T1000 (cell line): Measurements from ENCODE around the gene SSU72.
"Not testable (repeated sequence)": the region's sequence is repeated elsewhere in the genome, so short reads cannot be mapped to it uniquely, and the experiment has no call there.

ENCODE experiments used
- DNase-seq: peaks from one replicate; lab custom pipeline; 2025; ENCODE audit warnings: mixed read lengths; lab: John Stamatoyannopoulos, UW

Gene SSU72

DNA sequence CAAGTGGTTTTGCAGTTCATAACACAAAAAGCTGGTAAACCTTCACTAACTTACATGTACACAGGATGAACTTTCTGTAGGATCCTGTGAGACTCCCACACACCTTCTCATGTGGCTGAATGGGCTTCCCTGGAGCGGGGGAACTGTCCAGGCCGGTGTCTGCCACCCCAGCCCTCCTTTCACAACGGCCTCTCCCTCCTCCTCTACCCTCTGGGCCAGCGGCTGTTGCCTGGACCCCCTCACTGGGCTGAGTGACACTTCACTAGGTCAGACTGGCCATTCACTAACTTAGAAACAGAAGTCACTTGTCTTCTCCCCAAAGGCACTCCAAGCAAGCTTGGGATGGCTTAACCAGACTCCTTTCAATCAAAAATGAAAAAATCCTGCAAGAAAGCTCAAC is 16.1 kb downstream of the SSU72 start:
- no peak for DNase-seq

DNA sequence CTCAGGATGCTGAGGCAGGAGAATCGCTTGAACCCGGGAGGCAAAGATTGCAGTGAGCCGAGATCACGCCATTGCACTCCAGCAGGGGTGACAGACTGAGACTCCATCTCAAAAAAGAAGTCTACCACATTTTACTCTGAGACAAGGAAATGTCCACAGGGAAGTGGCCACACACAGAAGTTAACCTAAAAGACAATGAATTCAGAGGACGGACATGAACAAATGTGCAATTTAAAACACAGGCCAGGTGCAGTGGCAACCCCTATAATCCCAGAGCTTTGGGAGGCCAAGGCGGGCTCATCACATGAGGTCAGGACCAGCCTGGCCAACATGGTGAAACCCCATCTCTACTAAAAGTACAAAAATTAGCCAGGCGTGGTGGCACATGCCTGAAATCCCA is 17.0 kb downstream of the SSU72 start:
- not testable (repeated sequence) for DNase-seq

- not testable (repeated sequence) for DNase-seq
Observed at GRCh38 chr1:1556961-1557360, 17.7 kb downstream of the SSU72 start.

GRCh38 chr1:1556505-1556904 is 18.2 kb downstream of the SSU72 start:
- DNase-seq = no peak

DNA sequence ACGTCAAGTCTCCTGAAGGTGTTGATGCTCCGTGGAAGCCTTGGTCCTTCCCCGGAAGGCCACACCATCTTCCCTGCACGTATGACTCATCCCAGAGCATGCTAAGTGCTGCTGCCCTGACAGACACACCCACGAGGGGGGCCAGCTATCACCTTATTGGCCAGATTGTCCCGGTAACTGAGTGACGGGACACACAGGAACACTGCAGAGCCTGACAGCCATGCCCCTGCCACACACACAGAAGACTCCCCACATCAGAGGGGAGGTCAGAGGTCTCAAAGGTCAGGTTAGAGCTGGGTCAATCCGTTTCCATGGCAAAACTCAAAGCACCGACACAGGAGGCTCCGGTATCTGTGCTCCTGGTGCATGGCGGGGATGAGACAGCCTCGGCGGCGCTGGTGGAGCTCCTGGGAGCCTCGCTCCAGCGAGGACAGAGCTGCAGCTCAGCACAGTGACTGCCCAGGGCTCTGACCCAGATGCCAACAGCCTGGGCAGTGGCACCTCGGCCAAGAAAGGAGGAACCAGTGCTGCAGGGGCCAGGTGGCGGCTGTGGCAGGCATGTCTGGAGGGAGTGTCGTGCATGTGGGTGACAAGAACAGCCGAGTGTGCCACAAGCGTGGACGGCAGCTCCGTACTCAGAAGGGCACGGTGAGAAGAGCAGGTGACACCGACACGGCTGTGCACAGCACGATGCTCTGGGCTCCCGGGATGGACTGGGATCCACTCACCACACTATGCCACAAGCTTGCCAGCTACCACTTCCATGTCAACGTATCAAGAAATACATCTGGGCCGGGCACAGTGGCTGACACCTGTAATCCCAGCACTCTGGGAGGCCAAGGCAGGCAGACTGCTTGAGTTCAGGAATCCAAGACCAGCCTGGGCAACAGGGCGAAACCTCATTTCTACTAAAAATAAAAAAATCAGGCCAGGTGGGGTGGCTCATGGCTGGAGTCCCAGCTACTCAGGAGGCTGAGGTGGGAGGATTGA is 19.4 kb downstream of the SSU72 start:
- DNase-seq = peak; percentile 63

DNA sequence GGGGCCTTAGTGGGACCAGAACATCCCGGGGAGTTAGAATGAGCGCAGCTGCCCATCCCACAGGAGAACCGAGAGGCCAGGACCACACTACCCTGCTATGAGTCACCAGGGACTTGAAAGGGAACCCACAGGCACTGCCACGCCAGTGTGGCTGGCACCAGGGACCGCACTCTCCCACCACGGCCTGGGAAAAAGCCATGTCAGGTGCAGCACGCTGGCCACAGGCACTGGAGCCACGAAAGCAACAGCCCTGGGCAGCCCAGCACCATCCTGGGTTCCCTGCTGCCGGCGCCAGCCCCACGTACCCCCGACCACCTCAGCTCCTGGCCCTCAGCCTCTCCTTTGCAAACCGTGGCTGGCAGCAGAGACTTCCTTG is 20.1 kb downstream of the SSU72 start:
- DNase-seq = no peak

DNA sequence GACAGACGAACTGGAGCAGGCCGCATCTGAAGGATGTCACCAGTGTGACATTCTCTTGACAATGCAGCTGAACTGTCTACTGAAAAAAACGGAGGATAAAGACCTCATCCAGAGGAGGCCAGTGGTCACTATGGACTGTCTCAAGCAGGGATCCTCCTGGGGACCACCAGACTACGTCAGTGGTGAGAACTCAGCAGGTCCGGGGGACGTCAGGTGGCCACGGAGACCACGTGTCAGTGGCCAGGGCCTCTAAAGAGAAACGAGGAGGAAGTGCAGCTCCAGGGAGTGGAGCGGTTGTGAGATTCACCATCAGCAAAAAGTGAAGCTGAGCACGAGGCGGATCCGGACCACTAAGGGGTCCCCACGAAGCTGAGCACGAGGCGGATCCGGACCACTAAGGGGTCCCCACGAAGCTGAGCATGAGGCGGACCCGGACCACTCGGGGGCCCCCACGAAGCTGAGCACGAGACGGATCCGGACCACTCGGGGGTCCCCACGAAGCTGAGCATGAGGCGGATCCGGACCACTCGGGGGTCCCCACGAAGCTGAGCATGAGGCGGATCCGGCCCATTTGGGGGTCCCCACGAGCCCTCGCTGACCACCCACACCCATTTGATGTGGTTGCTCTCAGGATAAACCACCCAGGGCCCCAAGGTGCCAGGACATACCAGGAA is 20.7 kb downstream of the SSU72 start:
- no peak for DNase-seq

DNA sequence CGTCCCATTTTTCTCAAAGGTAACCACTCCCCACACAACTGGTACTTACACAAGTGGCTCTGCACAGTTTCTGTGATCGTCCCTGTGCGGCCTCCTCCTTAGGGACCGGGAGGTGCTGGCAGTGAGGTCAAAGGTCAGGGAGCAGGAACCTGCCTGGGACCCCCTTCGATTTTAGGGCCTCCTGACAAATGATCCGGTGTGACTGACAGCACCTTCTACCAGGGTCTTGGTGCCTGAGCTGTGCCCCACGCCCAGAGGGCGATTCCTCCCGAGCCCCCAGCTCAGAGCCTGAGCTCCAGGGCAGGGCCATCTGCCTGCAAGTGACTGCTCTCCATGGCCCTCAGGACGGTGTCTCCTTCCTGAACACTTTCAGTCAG is 22.4 kb downstream of the SSU72 start:
- DNase-seq = no peak

GRCh38 chr1:1551524-1552262 is 23.0 kb downstream of the SSU72 start:
- no peak for DNase-seq

GRCh38 chr1:1550591-1551432 is 23.9 kb downstream of the SSU72 start:
- DNase-seq = no peak

- no peak for DNase-seq
Observed at GRCh38 chr1:1550087-1550486, 24.6 kb downstream of the SSU72 start.

DNA sequence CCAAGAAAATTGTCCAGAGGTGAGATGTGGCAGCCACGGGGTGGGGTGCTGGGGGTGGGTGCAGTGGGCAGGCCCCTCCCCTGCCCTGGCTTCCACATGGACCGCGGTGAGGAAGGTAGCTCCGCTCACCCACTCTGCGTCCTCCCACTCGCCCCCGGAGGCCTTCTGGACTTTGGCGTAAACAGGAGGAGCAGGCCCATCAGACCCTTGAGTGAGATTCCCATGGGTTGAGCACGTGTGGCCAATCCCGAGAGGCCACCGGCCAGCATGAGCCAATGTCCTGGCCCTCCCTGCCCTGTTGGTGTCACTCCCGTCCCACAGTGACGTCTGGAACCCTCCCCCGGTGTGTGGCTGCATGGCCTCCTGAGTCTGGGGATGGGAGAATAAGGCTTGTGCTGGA is 26.1 kb downstream of the SSU72 start:
- no peak for DNase-seq

- DNase-seq = no peak
Observed at GRCh38 chr1:1547476-1547875, 27.2 kb downstream of the SSU72 start.

GRCh38 chr1:1547011-1547410 is 27.7 kb downstream of the SSU72 start:
- no peak for DNase-seq

DNA sequence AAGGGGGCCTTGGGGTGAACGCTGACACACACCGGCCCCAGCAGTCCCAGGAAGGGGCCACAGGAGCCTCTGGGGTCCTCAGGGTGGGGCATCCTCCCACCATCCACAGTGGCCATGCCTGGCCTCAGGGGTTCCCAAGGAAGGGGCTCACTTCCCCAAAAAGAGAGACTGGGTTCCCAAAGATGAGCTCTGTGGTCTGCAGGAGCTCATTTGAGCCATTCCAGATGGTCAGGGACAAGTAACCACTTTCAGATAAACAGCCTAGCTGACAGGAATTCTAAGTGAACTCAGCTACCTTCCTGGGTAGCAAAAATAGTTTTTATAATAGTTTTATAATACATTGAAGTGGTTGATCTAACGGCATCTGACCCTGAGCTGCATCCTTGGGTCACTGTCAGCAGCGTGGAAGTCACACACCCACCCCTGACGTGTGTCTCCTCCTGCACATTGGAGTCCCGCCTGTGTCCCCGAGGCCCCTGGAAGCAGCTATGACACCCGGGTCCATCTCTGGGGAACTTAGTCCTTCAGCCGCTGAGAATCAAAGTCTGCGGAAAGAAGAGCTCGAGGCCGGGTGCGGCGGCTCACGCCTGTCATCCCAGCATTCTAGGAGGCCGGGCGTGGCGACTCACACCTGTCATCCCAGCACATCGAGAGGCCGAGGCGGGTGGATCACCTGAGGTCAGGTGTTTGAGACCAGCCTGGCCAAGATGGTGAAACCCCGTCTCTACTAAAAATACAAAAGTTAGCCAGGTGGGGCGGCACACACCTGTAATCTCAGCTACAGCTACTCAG is 28.5 kb downstream of the SSU72 start:
- DNase-seq = no peak

DNA sequence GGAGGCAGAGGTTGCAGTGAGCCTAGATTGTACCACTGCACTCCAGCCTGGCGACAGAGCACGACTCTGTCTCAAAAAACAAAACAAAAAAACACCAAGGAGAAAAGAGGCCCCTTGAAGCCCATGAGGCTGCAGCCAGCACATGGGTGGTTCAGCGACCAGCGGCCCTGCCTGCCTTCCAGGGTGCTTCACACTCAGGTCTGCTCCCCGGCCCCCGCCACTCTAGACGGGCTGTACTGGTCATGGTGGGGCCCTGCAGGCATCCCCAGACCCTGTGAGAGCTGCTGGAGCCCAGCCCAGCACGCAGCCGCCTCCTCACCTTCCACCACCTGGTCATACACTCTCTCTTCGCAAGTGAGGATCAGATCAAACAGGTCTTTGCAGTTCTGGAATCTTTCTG is 30.1 kb downstream of the SSU72 start:
- no peak for DNase-seq

DNA sequence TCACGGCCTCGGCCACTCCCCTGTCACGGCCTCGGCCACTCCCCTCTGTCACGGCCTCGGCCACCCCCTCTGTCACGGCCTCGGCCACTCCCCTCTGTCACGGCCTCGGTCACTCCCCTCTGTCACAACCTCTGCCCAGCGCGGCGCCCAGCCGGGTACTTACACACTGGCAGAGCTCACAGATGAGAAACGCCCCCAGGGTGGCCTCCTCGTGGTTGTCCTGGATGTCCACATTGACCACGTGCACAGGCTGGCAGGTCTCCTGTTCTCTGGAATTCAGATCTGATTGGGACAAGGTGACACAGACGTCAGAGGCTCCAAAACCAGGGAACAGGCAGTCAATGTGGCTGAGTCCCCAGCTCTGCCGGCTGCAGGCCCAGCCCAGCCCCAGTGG is 31.0 kb downstream of the SSU72 start:
- DNase-seq = no peak

DNA sequence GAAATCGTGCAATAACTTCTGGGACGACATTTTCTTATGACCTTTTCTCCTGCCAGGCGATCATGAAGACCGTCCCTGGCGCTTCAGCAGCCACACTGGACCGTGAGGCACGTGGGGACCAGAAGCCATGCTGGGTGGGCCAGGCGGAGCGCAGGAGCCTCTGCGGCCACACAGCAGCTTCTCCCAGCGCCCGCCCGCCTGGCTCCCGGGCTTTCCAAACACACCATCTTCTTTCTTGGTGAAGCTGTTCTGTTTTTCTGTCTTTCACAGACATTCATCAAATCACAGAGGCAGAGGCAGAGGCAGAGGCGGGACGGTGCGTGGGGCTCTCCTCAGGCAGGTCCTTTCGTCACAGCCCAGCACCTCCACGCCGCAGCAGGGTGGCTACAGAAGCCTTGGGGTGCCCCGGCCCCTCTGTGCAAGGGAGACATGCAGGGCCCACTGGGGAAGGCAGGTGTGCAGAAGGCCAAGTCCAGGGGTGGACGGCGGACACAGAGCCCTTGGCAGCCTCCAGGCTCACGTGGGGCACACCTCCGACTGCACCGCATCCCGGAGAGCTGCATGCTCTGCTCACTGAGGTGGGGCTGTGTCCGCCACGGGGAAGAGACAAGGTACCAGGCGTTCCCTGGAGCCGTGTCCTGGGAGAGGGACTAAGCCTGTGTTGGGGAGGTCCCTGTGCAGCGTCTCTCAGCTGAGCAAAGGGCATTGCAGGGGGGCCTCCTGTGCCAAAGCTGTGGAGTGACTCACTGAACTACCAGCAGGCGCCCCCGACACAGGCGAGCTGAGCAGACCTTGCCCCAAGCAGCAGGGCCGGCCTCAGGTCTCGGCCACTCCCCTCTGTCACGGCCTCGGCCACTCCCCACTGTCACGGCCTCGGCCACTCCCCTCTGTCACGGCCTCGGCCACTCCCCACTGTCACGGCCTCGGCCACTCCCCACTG is 31.6 kb downstream of the SSU72 start:
- DNase-seq = no peak

GRCh38 chr1:1541956-1542765 is 32.5 kb downstream of the SSU72 start:
- no peak for DNase-seq
